ENCODE measurements around the gene TNFRSF1B.

DNA sequence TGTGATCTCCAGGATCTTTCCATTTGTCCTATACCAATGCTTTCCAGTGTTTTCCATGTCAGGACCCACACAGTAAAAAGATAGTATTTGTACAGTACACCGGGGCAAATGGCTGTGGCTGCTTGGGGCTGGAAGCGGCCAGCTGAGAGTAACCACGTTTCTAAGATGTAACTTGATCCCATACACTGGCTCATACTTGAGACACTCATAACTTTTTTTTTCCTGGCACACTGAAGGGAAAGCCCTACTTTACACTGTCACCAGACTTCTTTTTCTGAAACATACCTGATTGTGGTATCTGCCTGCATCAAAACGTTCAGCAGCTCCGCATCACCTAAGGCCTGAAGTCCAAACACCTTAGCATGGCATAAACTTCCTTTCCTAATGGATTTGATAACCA, 84.7 kb downstream of the TNFRSF1B start:
- TF ChIP-seq, protein P1, sequence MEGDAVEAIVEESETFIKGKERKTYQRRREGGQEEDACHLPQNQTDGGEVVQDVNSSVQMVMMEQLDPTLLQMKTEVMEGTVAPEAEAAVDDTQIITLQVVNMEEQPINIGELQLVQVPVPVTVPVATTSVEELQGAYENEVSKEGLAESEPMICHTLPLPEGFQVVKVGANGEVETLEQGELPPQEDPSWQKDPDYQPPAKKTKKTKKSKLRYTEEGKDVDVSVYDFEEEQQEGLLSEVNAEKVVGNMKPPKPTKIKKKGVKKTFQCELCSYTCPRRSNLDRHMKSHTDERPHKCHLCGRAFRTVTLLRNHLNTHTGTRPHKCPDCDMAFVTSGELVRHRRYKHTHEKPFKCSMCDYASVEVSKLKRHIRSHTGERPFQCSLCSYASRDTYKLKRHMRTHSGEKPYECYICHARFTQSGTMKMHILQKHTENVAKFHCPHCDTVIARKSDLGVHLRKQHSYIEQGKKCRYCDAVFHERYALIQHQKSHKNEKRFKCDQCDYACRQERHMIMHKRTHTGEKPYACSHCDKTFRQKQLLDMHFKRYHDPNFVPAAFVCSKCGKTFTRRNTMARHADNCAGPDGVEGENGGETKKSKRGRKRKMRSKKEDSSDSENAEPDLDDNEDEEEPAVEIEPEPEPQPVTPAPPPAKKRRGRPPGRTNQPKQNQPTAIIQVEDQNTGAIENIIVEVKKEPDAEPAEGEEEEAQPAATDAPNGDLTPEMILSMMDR (IDR thresholded peaks at IDR 0.05), result no peak
- TF ChIP-seq POLR2A (IDR thresholded peaks at IDR 0.05), result no peak
